Stomach (tissue), 9 donors: ENCODE data around the gene RXRA. TPM values are rescaled to one million over a fixed set of nuclear protein-coding genes. Genes with fewer than 3 reads are reported as not detected.

Experiments used
- DNase-seq, 2 donors: peaks; one replicate each; pipeline versions ENCODE4 v3.0.0 to v3.0.0-alpha.2; 2013 to 2019
- H3K27ac ChIP-seq, 5 donors: fragments of 200-600 bp in 4 of 5; sonication (generic) in 4 of 5; one replicate each; pipeline ENCODE4 v1.5.1; 2013 to 2019; ENCODE audit warnings: mild to moderate bottlenecking in 1 of 5, moderate library complexity in 1 of 5
- H3K27me3 ChIP-seq, 3 donors: fragments of 200-600 bp; sonication (generic); one replicate each; pipeline ENCODE4 v1.5.1; 2017 to 2019; ENCODE audit warnings: mixed run types in 1 of 3
- H3K36me3 ChIP-seq, 4 donors: fragments of 200-600 bp; sonication (generic); 1 replicate in 3 of 4; 2 replicates in 1 of 4; pipeline ENCODE4 v1.5.1; 2016 to 2019
- H3K4me1 ChIP-seq, 4 donors: fragments of 200-600 bp; sonication (generic); one replicate each; pipeline ENCODE4 v1.5.1; 2016 to 2019
- H3K4me3 ChIP-seq, 4 donors: fragments of 200-600 bp; sonication (generic) in 3 of 4; one replicate each; pipeline ENCODE4 v1.5.1; 2016 to 2019; ENCODE audit warnings: mild to moderate bottlenecking in 1 of 4
- H3K9me3 ChIP-seq, 4 donors: fragments of 200-600 bp; sonication (generic); one replicate each; pipeline ENCODE4 v1.5.1; 2016 to 2019
- CTCF ChIP-seq, 7 experiments: fragments of 450-650 bp in 4 of 7; fragments of 200-600 bp in 3 of 7; sonication (generic) in 3 of 7; IDR thresholded peaks; one replicate each; pipeline ENCODE4 v1.5.1; 2016 to 2019; ENCODE audit warnings: antibody characterized with exemption in 7 of 7, control low read depth in 2 of 7, mild to moderate bottlenecking in 1 of 7
- EP300 ChIP-seq: sonication (generic); formaldehyde crosslinking; IDR thresholded peaks from one replicate; pipeline ENCODE4 v1.6.1; 2017; ENCODE audit warnings: antibody characterized with exemption
- POLR2A ChIP-seq, 4 donors: fragments of 450-650 bp; IDR thresholded peaks; one replicate each; pipeline ENCODE4 v1.6.1; 2016; ENCODE audit warnings: antibody characterized with exemption in 4 of 4, control low read depth in 2 of 4, mild to moderate bottlenecking in 1 of 4, moderate library complexity in 1 of 4
- POLR2AphosphoS5 ChIP-seq, 3 donors: sonication (generic); formaldehyde crosslinking; IDR thresholded peaks; one replicate each; pipeline ENCODE4 v1.6.1; 2016; ENCODE audit warnings: antibody characterized with exemption in 3 of 3
- WGBS, 5 donors: extraction: QIAGEN DNeasy Blood & Tissue Kit in 3 of 5; methylation state at CpG; one replicate each; pipeline versions ENCODE4 v1.1.5 to v1.1.7; 2013 to 2018; 5-methylcytosine and 5-hydroxymethylcytosine counted together
- intact Hi-C: fragments of 100-400 bp; cut with DNase I; formaldehyde crosslinking; loops from one replicate; pipeline ENCODE4 v1.15.1; 2023; ENCODE audit warnings: low total_unique reads
- polyA plus RNA-seq, 3 donors: library from polyadenylated mRNA; stranded (reverse); fragments of 200-250 nt; gene quantifications; one replicate each; pipeline ENCODE4 v1.2.3, GENCODE V29; 2013
- total RNA-seq, 5 donors: library from RNA; depleted of rRNA; stranded (reverse); fragments of >200 nt; gene quantifications; one replicate each; pipeline versions ENCODE4 v1.1.0 to v1.2.3, GENCODE V29; 2014 to 2016
- donor health status: healthy with polysubstance abuse.
- donor health status: Bipolar disorder and iron deficiency.
- donor health status: healthy.

Gene RXRA
- total and polyA plus RNA-seq, 8 donors = 14.0 to 68.4 (median 29.3) TPM

DNA sequence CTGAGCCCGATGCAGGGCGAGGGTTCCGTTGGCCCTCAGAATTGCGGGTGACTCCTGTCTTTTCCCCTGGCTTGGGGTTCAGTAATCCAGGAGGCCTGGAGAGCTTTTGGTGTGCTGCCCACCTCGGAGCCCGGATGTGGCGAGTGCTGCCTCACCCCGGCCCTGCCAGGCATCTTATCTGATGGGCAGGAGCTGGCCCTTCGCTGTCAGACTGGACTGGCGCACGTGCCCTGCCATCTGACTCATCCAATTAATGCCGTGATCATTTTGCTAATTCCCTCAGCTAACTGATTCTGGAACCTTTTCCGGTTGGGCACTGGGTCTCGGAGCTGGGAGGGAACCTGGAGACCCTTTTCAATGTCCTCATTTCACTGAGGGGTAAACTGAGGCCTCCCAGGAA lies 34.6 kb downstream of the RXRA start:
- Histone ChIP-seq H3K36me3 (no peaks in the 10 kb centered on the region), H3K9me3 (no peaks in the 10 kb centered on the region), H3K4me3 (no peak overlapping the region), H3K4me1 (peaks cover 82 to 100% (median 100%) of the 10 kb centered on the region in 4 donors), H3K27me3 (no peaks in the 10 kb centered on the region), H3K27ac (peak overlapping the region in 3 of 5 donors; percentile 32 to 66 (median 57))
- intact Hi-C loops = no loop called here
- TF ChIP-seq POLR2AphosphoS5 (IDR thresholded peaks at IDR 0.05) (peak in 1 of 3 donors; percentile 43), CTCF (IDR thresholded peaks at IDR 0.05) (no peak)
- WGBS, 5 donors = 35 to 71% (median 44%) methylated on average over 9 to 14 of the region's 14 CpGs
- peak in 1 of 2 donors; percentile 86 for DNase-seq

DNA sequence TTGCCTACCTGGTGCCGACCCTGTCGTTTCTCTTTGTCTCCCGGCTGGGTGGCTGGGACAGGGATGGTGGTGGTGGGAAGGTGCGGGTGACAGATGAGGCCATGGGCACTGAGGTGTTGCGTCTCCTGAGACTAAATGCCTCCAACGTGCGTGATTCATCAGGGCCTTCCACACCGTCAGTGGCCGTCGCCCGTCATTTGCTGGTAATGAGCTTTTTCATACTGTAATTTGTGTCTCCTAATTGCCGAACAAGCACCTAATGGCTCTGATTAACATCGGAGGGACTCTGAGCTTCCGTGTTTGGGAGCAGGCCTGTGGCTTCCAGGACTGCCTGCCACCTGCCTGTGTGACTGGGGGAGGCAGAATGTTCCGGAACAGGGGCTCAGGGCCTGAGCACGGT lies 35.2 kb downstream of the RXRA start:
- H3K9me3 ChIP-seq = no peaks in the 10 kb centered on the region
- H3K36me3 ChIP-seq = no peaks in the 10 kb centered on the region
- peak overlapping the region in 3 of 5 donors; percentile 19 to 66 (median 32) for H3K27ac ChIP-seq
- no peaks in the 10 kb centered on the region for H3K27me3 ChIP-seq
- H3K4me3 ChIP-seq = no peak overlapping the region
- DNase-seq = no peak
- TF ChIP-seq EP300 (no peak), CTCF (IDR thresholded peaks at IDR 0.05) (no peak), POLR2AphosphoS5 (IDR thresholded peaks at IDR 0.05) (no peak), POLR2A (IDR thresholded peaks at IDR 0.05) (no peak)
- H3K4me1 ChIP-seq = peaks cover 82 to 100% (median 100%) of the 10 kb centered on the region in 4 donors
- 79 to 89% (median 86%) methylated on average over 16 of the region's 16 CpGs for WGBS, 5 donors
- intact Hi-C loops = no loop called here

DNA sequence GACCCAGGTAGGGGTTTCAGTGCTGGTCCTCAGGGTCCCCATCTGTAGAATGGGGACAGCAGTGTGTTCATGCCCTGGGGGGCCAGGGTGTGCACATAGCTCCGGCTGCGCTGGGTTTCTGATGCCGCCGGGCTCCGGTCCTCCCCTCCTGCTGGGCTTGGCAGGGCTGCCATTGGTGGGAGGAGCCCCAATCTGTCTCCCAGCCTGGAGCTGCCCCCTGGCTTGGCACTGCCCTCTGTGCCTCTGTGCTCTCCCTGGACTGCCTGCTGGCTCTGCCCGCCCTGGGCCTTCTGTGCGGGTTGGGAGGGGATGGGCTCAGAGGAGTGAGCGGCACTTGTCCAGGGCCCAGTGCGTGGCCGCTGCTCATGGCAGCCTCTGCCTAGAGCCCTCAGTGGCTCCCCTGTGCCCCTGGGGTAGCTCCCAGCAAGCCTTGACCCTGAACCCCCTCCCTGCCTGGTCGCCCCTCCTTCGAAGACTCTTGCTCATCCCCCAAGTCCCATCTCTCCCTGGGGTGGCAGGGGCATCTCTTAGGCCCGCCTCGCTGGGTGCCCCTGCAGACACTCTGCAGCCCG lies 35.7 kb downstream of the RXRA start:
- H3K4me3 ChIP-seq = no peak overlapping the region
- peak overlapping the region in 2 of 5 donors; percentile 19 to 66 for H3K27ac ChIP-seq
- intact Hi-C loops = no loop called here
- no peaks in the 10 kb centered on the region for H3K9me3 ChIP-seq
- TF ChIP-seq POLR2AphosphoS5 (IDR thresholded peaks at IDR 0.05) = no peak
- no peak for TF ChIP-seq POLR2A (IDR thresholded peaks at IDR 0.05)
- no peak for TF ChIP-seq EP300
- TF ChIP-seq CTCF (IDR thresholded peaks at IDR 0.05) = no peak
- no peak for DNase-seq
- H3K4me1 ChIP-seq = peaks cover 82 to 100% (median 100%) of the 10 kb centered on the region in 4 donors
- WGBS, 5 donors = 88 to 96% (median 94%) methylated on average over 8 to 15 of the region's 15 CpGs
- H3K36me3 ChIP-seq = no peaks in the 10 kb centered on the region
- H3K27me3 ChIP-seq = no peaks in the 10 kb centered on the region

- Histone ChIP-seq H3K4me1 (peaks cover 82 to 100% (median 100%) of the 10 kb centered on the region in 4 donors), H3K4me3 (no peak overlapping the region), H3K27ac (peak overlapping the region in 3 of 5 donors; percentile 45 to 86 (median 53)), H3K9me3 (no peaks in the 10 kb centered on the region), H3K36me3 (no peaks in the 10 kb centered on the region), H3K27me3 (no peaks in the 10 kb centered on the region)
- intact Hi-C loops = no loop called here
- TF ChIP-seq CTCF (IDR thresholded peaks at IDR 0.05) (no peak), POLR2A (IDR thresholded peaks at IDR 0.05) (no peak), EP300 (no peak), POLR2AphosphoS5 (IDR thresholded peaks at IDR 0.05) (no peak)
- peak in 1 of 2 donors; percentile 75 for DNase-seq
- 45 to 55% (median 50%) methylated on average over 8 to 16 of the region's 16 CpGs for WGBS, 5 donors
Measured at GRCh38 chr9:134363450-134363849, 37.2 kb downstream of the RXRA start.
